GM12878 (cell line): ENCODE measurements around the gene KLHL7. TPM values are rescaled to one million over a fixed set of nuclear protein-coding genes. Genes with fewer than 3 reads are reported as not detected.
"Not testable (repeated sequence)": the region's sequence is repeated elsewhere in the genome, so short reads cannot be mapped to it uniquely, and the experiment has no call there.

Source experiments
- ATAC-seq: fragments of 200-7000 bp; cut with Tn5 transposase; 3 replicates; pipeline ENCODE4 v1.9.1; 2020; ENCODE audit warnings: mild to moderate bottlenecking, moderate library complexity
- BruUV-seq: library from RNA; stranded (reverse); fragments of 400-500 nt; replicated peaks from 2 replicates; lab custom pipeline; 2021; lab: Mats Ljungman, UMichigan
- CTCF ChIA-PET: fragments of 300-600 bp; sonication (Branson Sonifier 250); formaldehyde crosslinking; extraction: SDS; loops from one replicate; lab custom pipeline; 2021; ENCODE audit warnings: inconsistent platforms; lab: Yijun Ruan, JAX
- POLR2A ChIA-PET: fragments of 350-600 bp; formaldehyde crosslinking; extraction: SDS; loops from one replicate; lab custom pipeline; 2021; ENCODE audit warnings: inconsistent platforms; lab: Charles Lee
- RAD21 ChIA-PET: fragments of 300-600 bp; sonication (Branson Sonifier 250); formaldehyde crosslinking; loops from one replicate; lab custom pipeline; 2023; ENCODE audit warnings: antibody characterized with exemption; ENCODE audit not compliant: unreplicated experiment; lab: Charles Lee
- SMC1A ChIA-PET: fragments of 300-600 bp; sonication (Branson Sonifier 250); formaldehyde crosslinking; loops from one replicate; lab custom pipeline; 2023; ENCODE audit not compliant: unreplicated experiment, uncharacterized antibody; lab: Charles Lee
- DNase-seq: peaks from one replicate; pipeline ENCODE4 v3.0.0-alpha.2; 2011; ENCODE audit warnings: low read depth, low spot score
- FAIRE-seq: peaks from 3 replicates; lab custom pipeline; 2011; peaks lifted over from hg19 to GRCh38; lab: Jason Lieb, UNC
- H2AFZ ChIP-seq: 2 replicates; pipeline ENCODE4 v1.6.0; 2011; ENCODE audit warnings: low read depth, low read length, control low read depth; ENCODE audit not compliant: control insufficient read depth
- H3K27ac ChIP-seq: 2 replicates; pipeline ENCODE4 v1.5.1; 2011; ENCODE audit warnings: control low read depth; ENCODE audit not compliant: control insufficient read depth, insufficient read depth
- H3K27me3 ChIP-seq, 2 experiments: replicated peaks in 1 of 2; 2 replicates each; pipeline versions ENCODE4 v1.6.0 to v1.6.1; 2011; ENCODE audit warnings: low read length in 1 of 2; ENCODE audit not compliant: control insufficient read depth in 2 of 2, insufficient read depth in 2 of 2
- H3K36me3 ChIP-seq, 2 experiments: 2 replicates each; pipeline ENCODE4 v1.5.1; 2011; ENCODE audit warnings: low read length in 1 of 2; ENCODE audit not compliant: control insufficient read depth in 2 of 2, insufficient read depth in 2 of 2
- H3K4me1 ChIP-seq: 2 replicates; pipeline ENCODE4 v1.6.1; 2011; ENCODE audit warnings: mild to moderate bottlenecking, low read length, moderate library complexity, mixed read lengths; ENCODE audit not compliant: control insufficient read depth, insufficient read depth
- H3K4me2 ChIP-seq: 2 replicates; pipeline ENCODE4 v1.6.0; 2011; ENCODE audit warnings: control low read depth; ENCODE audit not compliant: control insufficient read depth, insufficient read depth
- H3K4me3 ChIP-seq: fragments of 200-600 bp; sonication (generic); 2 replicates; pipeline ENCODE4 v1.5.1; 2016
- H3K79me2 ChIP-seq: 2 replicates; pipeline ENCODE4 v1.6.0; 2011; ENCODE audit warnings: low read length; ENCODE audit not compliant: control insufficient read depth, insufficient read depth
- H3K9ac ChIP-seq: 2 replicates; pipeline ENCODE4 v1.8.0; 2011; ENCODE audit warnings: low read length, control low read depth, mixed read lengths; ENCODE audit not compliant: control insufficient read depth, insufficient read depth
- H3K9me3 ChIP-seq: replicated peaks from 3 replicates; pipeline ENCODE4 v1.5.1; 2011; ENCODE audit warnings: mild to moderate bottlenecking, low read length; ENCODE audit not compliant: control insufficient read depth, insufficient read depth
- H4K20me1 ChIP-seq: 2 replicates; pipeline ENCODE4 v1.6.0; 2011; ENCODE audit not compliant: control insufficient read depth, insufficient read depth
- ATF2 ChIP-seq: IDR thresholded peaks from 2 replicates; pipeline ENCODE4 v1.6.1; 2012; ENCODE audit warnings: low read length, inconsistent platforms
- BACH1 ChIP-seq: fragments of 450-650 bp; IDR thresholded peaks from 2 replicates; pipeline ENCODE4 v1.6.1; 2017; ENCODE audit warnings: mild to moderate bottlenecking, borderline replicate concordance
- EGR1 ChIP-seq, 2 experiments: IDR thresholded peaks; 1 replicate in 1 of 2; 2 replicates in 1 of 2; pipeline ENCODE4 v1.6.1; 2011 to 2012; ENCODE audit warnings: low read depth in 2 of 2, low read length in 2 of 2, borderline replicate concordance in 1 of 2, mild to moderate bottlenecking in 1 of 2, moderate library complexity in 1 of 2
- IRF5 ChIP-seq: fragments of 450-650 bp; IDR thresholded peaks from 2 replicates; pipeline ENCODE4 v1.6.1; 2017; ENCODE audit warnings: borderline replicate concordance
- KAT2A ChIP-seq: conservative IDR thresholded peaks from 2 replicates; pipeline ENCODE4 v1.6.1; 2011; ENCODE audit warnings: low read depth, low read length; ENCODE audit not compliant: control insufficient read depth
- POLR2A ChIP-seq: IDR thresholded peaks from 2 replicates; pipeline ENCODE4 v1.6.1; 2011; ENCODE audit warnings: low read depth, mild to moderate bottlenecking, low read length
- TCF7 ChIP-seq: IDR thresholded peaks from 2 replicates; pipeline ENCODE4 v1.6.1; 2014; ENCODE audit warnings: antibody characterized with exemption, borderline replicate concordance
- WGBS: methylation state at CpG from one replicate; pipeline ENCODE4 v1.1.6; 2016; ENCODE audit warnings: low lambda C conversion rate; ENCODE audit not compliant: insufficient replicate concordance, insufficient coverage; ENCODE audit errors: missing lambda C conversion rate; 5-methylcytosine and 5-hydroxymethylcytosine counted together
- in situ Hi-C: fragments of 300-500 bp; cut with MboI; formaldehyde crosslinking; loops from 9 replicates; pipeline ENCODE4 v1.14.3; 2018; ENCODE audit warnings: mixed read lengths
- intact Hi-C: fragments of 100-400 bp; cut with micrococcal nuclease; formaldehyde crosslinking; loops from one replicate; pipeline ENCODE4 v1.14.2; 2022; ENCODE audit not compliant: unreplicated experiment
- polyA plus RNA-seq, 11 experiments: library from polyadenylated mRNA; depleted of rRNA in 4 of 11; unstranded in 6 of 11; stranded (reverse) in 5 of 11; fragments of >200 nt; fragmentation: Nextera tagmentation in 4 of 11; fragmentation: Illumina TruSeq in 1 of 11; extraction: Ambion mirVana in 4 of 11; extraction: Trizol in 1 of 11; gene quantifications; 1 replicate in 1 of 11; 2 replicates in 10 of 11; pipeline versions ENCODE4 v1.2.1 to v1.2.3, GENCODE V29; 2011 to 2016; ENCODE audit warnings: inconsistent platforms in 2 of 11, missing spikeins in 2 of 11, low read depth in 1 of 11
- total RNA-seq, 4 experiments: library from RNA; depleted of rRNA in 3 of 4; stranded (reverse); fragments of >200 nt in 3 of 4; fragmentation: Illumina TruSeq in 1 of 4; extraction: Trizol in 1 of 4; gene quantifications; 2 replicates each; pipeline versions ENCODE4 v1.2.1 to v1.2.3, GENCODE V29; 2013 to 2021
- TF ChIP-seq, protein P1 (sequence below): IDR thresholded peaks from 2 replicates; pipeline ENCODE4 v1.6.1; 2011; ENCODE audit warnings: low read depth, mild to moderate bottlenecking, low read length, moderate library complexity, borderline replicate concordance; ENCODE audit errors: extremely low read depth

KLHL7 gene
- total and polyA plus RNA-seq, 10 of the 15 experiments (the other 5 are each of a cell fraction or from before 2014, with no cell fraction given) = 6.4 to 38.7 (median 20.9) TPM

DNA sequence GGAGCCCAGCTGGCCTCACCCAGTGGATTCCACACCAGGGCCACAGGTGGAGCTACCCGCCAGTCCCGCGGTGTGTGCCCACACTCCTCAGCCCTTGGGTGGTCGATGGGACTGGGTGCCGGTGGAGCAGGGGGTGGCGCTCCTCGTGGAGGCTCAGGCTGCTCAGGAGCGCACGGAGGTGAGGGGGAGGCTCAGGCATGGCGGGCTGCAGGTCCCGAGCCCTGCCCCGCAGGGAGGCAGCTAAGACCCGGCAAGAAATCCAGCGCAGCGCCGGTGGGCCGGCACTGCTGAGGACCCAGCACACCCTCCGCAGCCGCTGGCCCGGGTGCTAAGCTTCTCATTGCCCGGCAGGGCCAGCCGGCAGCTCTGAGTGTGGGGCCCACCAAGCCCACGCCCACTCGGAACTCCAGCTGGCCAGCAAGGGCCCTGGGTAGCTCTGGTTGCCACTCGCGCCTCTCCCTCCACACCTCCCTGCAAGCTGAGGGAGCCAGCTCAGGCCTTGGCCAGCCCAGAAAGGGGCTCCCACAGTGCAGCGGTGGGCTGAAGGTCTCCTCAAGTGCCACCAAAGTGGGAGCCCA is 88.2 kb downstream of the KLHL7 start:
- H3K9me3 ChIP-seq, H3K27ac ChIP-seq, H3K4me3 ChIP-seq, ATAC-seq, H3K27me3 ChIP-seq, H2AFZ ChIP-seq, intact Hi-C loops, H4K20me1 ChIP-seq, H3K79me2 ChIP-seq, H3K9ac ChIP-seq, H3K4me1 ChIP-seq, BruUV-seq, DNase-seq, in situ Hi-C loops, FAIRE-seq, H3K4me2 ChIP-seq: not testable (repeated sequence)
- H3K36me3 ChIP-seq = peaks cover 11 to 29% of the 10 kb centered on the region in 2 experiments
- ChIA-PET SMC1A (interaction anchor here (1.0 kb wide), 1 partner anchor 353 kb away, joined by 3 read pairs; no protein-coding TSS in a partner anchor), CTCF (interaction anchor here (0.9 to 1.1 kb wide), 2 partner anchors 9 to 17 kb away, joined by 3 to 4 read pairs; no protein-coding TSS in a partner anchor), RAD21 (interaction anchor here (0.5 kb wide), 1 partner anchor 10 kb away, joined by 3 read pairs; no protein-coding TSS in a partner anchor), POLR2A (interaction anchor here (1.0 kb wide), 1 partner anchor 9 kb away, joined by 3 read pairs; no protein-coding TSS in a partner anchor)
- peak; percentile 58; the same call in 1 of the 2 replicates for TF ChIP-seq POLR2A
- 93% methylated on average over 27 of the region's 27 CpGs for WGBS

GRCh38 chr7:23196306-23196705 is 90.7 kb downstream of the KLHL7 start:
- Histone ChIP-seq H3K4me2 (no peak overlapping the region), H3K36me3 (peaks cover 14 to 31% of the 10 kb centered on the region in 2 experiments), H3K4me1 (no peaks in the 10 kb centered on the region), H3K9me3 (no peaks in the 10 kb centered on the region; the same call in 2 of the 3 replicates), H3K27me3 (no peaks in the 10 kb centered on the region), H3K9ac (no peak overlapping the region), H3K4me3 (no peak overlapping the region), H3K79me2 (no peaks in the 10 kb centered on the region), H4K20me1 (no peaks in the 10 kb centered on the region), H2AFZ (no peak overlapping the region), H3K27ac (no peak overlapping the region)
- intact Hi-C loops (no loop called here), in situ Hi-C loops (no loop called here)
- ChIA-PET SMC1A (interaction anchor here (1.3 kb wide), 1 partner anchor 15 kb away, joined by 4 read pairs; no protein-coding TSS in a partner anchor), POLR2A (interaction anchor here (0.9 kb wide), 1 partner anchor 22 kb away, joined by 4 read pairs; no protein-coding TSS in a partner anchor), CTCF (interaction anchor here (2.5 kb wide), 1 partner anchor 12 kb away, joined by 10 read pairs; no protein-coding TSS in a partner anchor), RAD21 (interaction anchor here (1.0 kb wide), 1 partner anchor 18 kb away, joined by 3 read pairs; no protein-coding TSS in a partner anchor)
- BruUV-seq = no TSS peak
- WGBS = 83% methylated on average over 5 of the region's 5 CpGs
- TF ChIP-seq IRF5 (no peak), KAT2A (no peak), EGR1 (IDR thresholded peaks at IDR 0.05; ENCODE audit: borderline replicate concordance in 1 of 2, low read depth in 2 of 2, low read length in 2 of 2) (no peak), ATF2 (no peak), BACH1 (no peak), TCF7 (no peak)
- TF ChIP-seq, protein P1, sequence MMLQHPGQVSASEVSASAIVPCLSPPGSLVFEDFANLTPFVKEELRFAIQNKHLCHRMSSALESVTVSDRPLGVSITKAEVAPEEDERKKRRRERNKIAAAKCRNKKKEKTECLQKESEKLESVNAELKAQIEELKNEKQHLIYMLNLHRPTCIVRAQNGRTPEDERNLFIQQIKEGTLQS = no peak
- FAIRE-seq (peak; percentile 23), ATAC-seq (no peak), DNase-seq (no peak)
